Sciatic nerve (tissue), 2 donors: ENCODE measurements around the gene PTPN21. TPM values are rescaled to one million over a fixed set of nuclear protein-coding genes. Genes with fewer than 3 reads are reported as not detected.

Experiments used
- ATAC-seq: fragments of 200-7000 bp; cut with Tn5 transposase; one replicate; pipeline ENCODE4 v1.9.1; 2020; ENCODE audit warnings: mild to moderate bottlenecking, moderate library complexity
- DNase-seq: peaks from one replicate; pipeline ENCODE4 v3.0.0-alpha.2; 2020; ENCODE audit warnings: low spot score
- intact Hi-C: fragments of 100-400 bp; cut with DNase I; formaldehyde crosslinking; loops from one replicate; pipeline ENCODE4 v1.14.2; 2022
- total RNA-seq: library from RNA; stranded (reverse); fragmentation: NEBNext Ultra II Directional; extraction: Animal tissue kit (Norgen Biotek cat#: 25700); gene quantifications from one replicate; pipeline ENCODE4 v1.2.1, GENCODE V29; 2021
- donor health status: DM: no; HTN: no; CAD: no.
- donor health status: DM: no; HTN: no; CAD: no.

The PTPN21 gene
- total RNA-seq, 1 donor from 2014 or later, result 55.7 TPM

DNA sequence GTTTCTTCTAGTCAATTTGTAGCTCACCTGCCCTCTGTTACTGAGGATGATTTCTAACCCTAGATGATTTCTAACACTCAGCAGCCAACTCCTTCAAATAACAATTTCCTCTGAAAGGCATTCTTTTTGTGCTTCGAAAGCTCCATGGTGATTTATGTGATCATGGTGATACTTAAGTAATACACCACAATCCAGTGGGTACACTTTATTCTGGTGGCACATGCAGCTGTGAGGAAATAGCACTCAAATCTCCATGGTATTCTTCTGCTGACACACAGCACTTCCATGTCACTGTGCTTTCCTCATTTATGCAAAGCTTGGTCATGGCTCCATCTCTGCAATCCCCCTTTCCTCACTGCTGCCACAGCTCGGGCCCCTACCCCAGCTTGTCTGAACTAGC is 73.7 kb downstream of the PTPN21 start:
- no peak for ATAC-seq
- DNase-seq, result no peak
- intact Hi-C loops, result no loop called here

DNA sequence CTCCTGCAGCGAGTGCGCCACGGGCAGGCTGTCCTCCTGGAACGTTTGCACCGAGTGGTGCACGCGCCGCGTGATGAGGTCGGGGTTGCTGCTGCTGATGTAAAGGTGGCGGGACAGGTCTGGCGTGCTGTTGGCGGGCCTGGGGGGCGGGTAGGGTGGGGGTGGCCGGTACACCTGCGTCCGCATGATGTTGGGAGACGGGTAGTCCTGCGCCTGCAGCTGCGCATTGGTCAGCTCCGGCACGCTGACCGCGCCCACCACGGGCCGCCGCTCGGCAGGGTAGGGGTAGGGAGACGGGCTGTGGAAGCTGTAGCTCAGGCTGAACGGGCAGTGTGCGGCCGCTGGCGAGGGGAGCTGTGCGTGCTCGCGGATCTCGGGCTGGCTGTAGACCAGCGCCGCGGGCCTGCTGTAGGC is 75.2 kb downstream of the PTPN21 start:
- DNase-seq, result no peak
- intact Hi-C loops, result no loop called here
- no peak for ATAC-seq

- DNase-seq (no peak), ATAC-seq (no peak)
- intact Hi-C loops, result no loop called here
These were observed 75.9 kb downstream of the PTPN21 start for GRCh38 chr14:88478931-88479330.

- DNase-seq (no peak), ATAC-seq (no peak)
- intact Hi-C loops, result no loop called here
These were observed 77.1 kb downstream of the PTPN21 start for GRCh38 chr14:88477513-88478250.

DNA sequence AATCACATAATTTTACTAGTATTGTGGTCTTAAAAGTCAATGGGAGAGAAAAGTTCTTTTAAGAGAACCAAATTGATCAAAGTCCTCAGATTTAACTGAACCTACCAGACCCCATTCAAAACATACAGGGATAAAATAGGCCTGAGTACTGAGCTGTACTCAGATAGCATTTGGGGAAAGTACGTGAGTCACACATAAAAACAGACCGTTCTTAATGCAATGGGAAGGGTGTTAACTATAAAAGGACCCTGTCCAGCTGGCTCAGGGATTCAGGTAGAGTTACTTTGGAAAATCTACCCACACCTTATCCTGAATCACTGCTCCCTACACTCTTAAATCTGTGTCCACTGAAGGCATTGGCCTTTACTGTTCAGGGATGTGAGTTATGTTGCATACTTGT is 78.0 kb downstream of the PTPN21 start:
- intact Hi-C loops, result no loop called here
- DNase-seq (no peak), ATAC-seq (no peak)

DNA sequence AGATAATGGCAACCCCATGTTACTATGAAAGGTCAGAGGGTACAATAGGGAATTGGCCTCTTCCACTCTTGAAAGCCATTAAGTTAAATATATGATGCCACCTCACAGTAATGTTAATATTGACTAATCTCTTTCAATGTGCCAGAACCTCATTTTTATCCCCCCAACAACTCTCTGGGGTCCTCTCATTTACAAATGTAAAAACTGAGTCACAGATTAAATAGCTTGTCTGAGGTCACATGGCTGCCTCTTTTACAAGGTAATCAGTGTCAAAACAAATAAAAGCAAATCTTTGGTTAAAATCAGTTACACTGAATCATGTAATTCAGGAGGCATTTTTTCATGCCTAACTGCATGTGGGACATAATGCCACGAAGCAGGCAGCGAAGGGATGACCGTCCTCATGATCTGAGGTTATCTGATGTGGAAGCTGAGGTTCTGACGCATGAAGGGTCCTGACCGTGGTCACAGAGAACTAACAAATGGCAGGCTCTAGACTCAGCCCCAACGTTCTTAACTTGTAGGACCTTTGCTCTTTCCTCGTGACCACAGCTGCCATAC is 78.5 kb downstream of the PTPN21 start:
- DNase-seq (no peak), ATAC-seq (no peak)
- intact Hi-C loops, result no loop called here

DNA sequence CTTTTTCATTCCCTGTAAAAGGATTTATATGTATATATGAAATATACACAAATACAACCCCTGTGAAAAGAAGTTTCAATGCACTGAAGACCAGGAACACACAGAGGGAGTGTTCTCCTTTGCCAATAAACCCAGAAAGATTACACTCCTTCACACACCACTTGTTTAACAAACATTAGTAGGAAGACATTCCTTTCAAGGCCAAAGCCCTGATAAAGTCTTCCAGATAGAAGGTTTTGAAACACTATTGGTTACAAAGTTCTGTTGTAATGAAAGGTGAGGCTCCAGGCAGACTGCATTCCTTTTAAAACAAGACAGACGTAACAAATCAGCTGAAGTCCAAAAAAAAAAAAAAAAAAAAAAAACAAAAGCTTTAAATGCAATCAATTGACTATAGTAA is 81.0 kb downstream of the PTPN21 start:
- ATAC-seq (no peak), DNase-seq (no peak)
- intact Hi-C loops, result no loop called here

DNA sequence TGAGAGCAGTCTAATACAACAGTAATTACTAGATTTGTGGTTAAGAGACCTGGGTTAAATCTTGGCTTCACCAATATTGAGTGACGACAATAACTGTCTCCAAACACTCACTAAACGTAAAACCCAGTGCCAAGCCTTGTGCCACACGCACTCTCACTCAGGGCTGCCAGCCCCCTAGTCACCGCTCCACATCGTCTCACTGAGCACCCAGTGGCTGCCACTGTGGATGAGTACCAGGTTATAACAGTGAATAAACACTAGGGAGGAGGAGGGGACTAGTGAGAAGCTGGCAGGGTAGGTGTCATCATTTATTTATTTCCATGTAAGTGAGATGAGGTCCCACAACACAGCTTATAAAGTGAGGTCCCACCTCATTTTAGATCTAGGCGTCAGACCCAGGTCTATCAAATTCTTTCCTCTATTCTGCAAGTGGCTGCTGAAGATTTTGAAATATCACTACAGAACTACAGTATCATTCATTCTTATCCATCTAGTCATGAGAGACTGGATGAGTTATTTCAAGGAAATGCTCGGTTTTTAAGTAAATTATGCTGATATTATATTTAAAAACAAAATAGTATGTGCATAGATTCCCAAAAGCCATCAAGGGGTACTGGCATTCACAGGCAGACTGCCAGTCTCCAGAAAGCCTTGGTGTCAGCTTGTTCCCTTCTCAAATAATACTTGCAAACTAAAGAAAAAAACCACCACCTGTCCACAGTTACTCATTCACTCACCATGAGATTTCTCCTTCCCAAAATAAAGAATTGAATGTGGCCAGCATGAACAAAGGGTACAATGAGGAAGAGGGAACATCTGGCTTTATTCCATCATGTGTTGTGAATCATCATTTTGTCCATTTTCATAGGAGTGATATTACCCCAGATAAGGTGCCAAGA is 84.0 kb downstream of the PTPN21 start:
- DNase-seq (no peak), ATAC-seq (no peak)
- intact Hi-C loops, result no loop called here

GRCh38 chr14:88468406-88468805 is 86.4 kb downstream of the PTPN21 start:
- intact Hi-C loops, result no loop called here
- DNase-seq, result no peak
- ATAC-seq, result no peak

GRCh38 chr14:88463318-88463717 is 91.5 kb downstream of the PTPN21 start:
- DNase-seq (no peak), ATAC-seq (no peak)
- intact Hi-C loops, result no loop called here

DNA sequence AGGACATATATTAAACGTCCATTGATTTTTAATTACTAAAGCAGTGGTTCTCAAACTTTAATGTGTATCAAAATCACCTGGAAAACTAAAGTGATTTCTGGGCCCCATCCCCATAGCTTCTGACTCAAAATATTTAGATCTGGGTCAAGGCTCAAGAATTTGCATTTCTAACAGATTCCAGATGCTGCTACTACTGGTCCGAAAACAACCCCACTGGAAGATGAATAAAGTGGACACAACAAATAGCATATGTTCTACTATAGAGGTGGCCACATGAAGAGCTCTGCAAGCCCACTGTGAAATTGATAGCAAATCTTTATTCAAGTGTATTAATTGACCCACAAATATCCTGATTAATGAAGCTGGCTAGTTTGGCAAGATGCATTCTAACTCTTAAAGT is 99.9 kb downstream of the PTPN21 start:
- DNase-seq (no peak), ATAC-seq (no peak)
- intact Hi-C loops, result no loop called here

DNA sequence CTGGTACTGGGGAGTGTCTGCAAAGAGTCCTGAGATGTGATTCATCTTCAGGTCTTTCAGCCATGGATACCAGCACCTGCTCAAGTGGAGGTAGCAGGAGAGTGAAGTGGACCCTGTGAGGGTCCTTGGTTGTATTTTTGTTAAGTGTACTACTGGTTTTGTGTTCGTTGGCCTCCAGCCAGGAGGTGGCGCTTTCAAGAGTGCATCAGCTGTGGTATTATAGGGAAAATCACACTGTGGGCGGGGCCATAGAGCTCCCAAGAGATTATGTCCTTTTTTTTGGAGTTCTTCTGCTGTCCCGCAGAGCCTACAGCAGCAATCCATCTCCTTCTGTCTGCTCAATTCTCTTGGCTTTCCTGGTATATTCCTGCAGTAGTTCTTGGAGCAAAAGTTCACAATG is 102.6 kb downstream of the PTPN21 start:
- ATAC-seq (no peak), DNase-seq (no peak)
- intact Hi-C loops, result no loop called here

DNA sequence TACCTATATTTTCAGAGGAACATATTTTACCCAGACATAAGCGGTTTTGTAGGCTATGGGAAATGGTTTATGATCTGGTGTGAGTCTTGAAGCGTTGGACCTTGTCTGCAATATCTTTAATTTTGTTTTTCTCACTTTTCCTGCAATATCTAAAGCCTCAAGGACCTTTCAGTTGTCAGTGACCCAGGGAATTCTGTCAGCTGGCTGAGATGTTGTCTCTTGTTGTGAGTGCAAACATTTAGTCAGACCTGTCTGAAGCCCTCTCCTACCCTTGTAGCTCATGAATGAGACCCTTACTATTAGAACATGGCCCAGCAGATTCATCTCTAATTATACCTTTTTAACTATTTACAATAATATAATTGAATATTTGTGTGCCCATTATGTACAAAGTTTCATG is 115.7 kb downstream of the PTPN21 start:
- intact Hi-C loops, result no loop called here
- DNase-seq (no peak), ATAC-seq (no peak)

- ATAC-seq (no peak), DNase-seq (no peak)
- intact Hi-C loops, result no loop called here
These were observed 117.1 kb downstream of the PTPN21 start for GRCh38 chr14:88437658-88438057.

DNA sequence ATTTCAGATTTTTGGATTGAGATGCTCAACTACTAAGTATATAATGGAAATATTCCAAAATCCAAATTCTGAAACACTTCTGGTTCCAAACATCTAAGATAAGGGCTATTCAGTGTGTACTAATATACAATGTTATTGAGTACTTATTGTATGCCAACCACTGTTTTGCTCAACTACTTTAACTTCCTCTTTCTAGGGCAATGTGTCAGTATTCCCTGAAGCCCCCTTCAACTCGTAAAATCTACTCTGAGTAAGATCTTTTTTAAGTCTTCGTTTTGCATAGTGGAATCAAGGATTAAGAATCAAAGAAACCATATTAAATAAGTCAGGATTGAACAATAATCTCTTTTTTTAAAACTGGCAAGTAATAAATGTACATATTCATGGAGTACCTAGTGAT is 123.8 kb downstream of the PTPN21 start:
- no peak for ATAC-seq
- no peak for DNase-seq
- intact Hi-C loops, result no loop called here

DNA sequence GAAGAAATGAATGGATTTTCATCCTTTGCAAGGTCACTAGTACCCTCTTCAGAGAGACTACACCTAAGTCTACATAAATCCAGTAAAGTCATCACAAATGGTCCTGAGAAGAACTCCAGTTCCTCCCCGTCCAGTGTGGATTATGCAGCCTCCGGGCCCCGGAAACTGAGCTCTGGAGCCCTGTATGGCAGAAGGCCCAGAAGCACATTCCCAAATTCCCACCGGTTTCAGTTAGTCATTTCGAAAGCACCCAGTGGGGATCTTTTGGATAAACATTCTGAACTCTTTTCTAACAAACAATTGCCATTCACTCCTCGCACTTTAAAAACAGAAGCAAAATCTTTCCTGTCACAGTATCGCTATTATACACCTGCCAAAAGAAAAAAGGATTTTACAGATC is 128.5 kb downstream of the PTPN21 start:
- no peak for DNase-seq
- intact Hi-C loops, result no loop called here
- ATAC-seq, result peak; percentile 41

DNA sequence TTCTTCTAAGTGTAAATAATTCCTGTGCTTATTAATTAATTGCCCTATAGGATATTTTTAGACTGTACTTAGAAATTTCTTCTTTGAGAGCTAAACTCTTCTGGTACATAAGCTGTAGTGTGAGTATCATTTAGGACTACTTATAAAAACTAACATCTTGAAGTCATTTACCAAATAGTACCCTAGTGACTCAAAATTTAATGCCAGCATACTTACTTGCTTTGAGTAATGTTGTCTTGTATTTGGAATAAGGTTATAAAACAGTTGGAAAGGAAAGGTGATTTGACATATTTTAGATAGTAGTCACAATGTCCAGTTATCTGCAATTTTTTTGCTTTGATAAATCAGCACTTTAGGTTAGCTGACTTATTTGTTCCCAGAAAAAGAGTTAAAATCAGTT is 130.2 kb downstream of the PTPN21 start:
- intact Hi-C loops, result no loop called here
- ATAC-seq (no peak), DNase-seq (no peak)

DNA sequence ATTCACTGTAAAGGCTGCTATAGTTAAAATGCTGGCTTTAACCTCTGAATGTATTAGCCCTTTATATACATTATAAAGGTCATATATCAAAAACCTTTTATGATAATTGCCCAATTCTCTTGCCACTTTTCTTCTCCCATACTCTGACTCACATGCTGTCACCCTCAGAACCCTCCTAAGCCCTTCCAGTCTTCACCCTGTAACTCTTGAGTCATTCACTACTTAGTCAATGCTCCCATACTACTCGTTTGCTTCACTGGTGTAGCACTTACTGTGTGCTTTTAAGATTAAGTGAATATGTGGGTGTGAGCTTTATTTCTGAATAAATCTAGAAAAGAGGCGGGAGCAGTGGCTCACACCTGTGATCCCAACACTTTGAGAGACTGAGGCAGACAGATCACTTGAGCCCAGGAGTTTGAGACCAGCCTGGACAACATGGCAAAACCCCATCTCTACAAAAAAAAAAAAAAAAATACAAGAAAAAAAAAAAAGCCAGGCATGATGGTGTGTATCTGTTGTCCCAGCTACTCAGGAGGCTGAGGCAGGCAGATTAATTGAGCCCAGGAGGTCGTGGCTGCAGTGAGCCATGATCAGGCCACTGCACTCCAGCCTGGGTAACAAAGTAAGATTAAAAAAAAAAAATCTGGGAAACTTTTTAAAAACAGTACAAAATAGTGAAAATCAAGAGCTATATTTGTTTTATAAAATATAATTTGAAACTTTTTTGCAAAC is 131.7 kb downstream of the PTPN21 start:
- intact Hi-C loops, result no loop called here
- ATAC-seq (no peak), DNase-seq (no peak)

GRCh38 chr14:88422047-88422446 is 132.8 kb downstream of the PTPN21 start:
- ATAC-seq (no peak), DNase-seq (no peak)
- intact Hi-C loops, result no loop called here

DNA sequence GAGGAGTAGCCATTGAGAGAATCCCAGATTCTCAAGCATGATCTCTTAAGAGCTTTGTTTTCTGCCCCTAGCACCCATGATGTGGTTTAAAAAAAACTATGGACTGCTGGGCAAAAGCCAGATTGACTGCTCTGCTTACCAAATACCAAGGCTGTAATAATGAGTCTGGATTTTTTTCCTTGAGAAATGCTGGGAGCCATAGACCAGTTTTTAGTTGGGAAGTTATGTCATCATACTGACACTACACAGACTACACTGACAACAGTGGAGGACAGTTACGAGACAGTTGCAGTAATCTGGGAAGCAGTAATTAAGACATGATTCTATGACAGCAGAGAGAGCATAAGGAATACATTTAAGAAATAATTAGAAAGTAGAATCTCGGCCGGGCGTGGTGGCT is 133.5 kb downstream of the PTPN21 start:
- intact Hi-C loops, result no loop called here
- no peak for ATAC-seq
- DNase-seq, result no peak
